DMS114 treated with DMSO at 0.1 percent for 48 hours (cell line): ENCODE results near the gene CFAP47.
"Not testable (repeated sequence)": the region's sequence is repeated elsewhere in the genome, so short reads cannot be mapped to it uniquely, and the experiment has no call there.

Experiments used
- DNase-seq: peaks from one replicate; lab custom pipeline; 2025; ENCODE audit not compliant: unreplicated experiment; lab: John Stamatoyannopoulos, UW

CFAP47 gene

GRCh38 chrX:36234840-36235528 lies 315.4 kb downstream of the CFAP47 start:
- DNase-seq: not testable (repeated sequence)

GRCh38 chrX:36241397-36241796 lies 321.9 kb downstream of the CFAP47 start:
- DNase-seq: no peak

- no peak for DNase-seq
Measured at GRCh38 chrX:36266155-36266554, 346.6 kb downstream of the CFAP47 start.

- DNase-seq: no peak
Measured at GRCh38 chrX:36310136-36310535, 390.6 kb downstream of the CFAP47 start.

GRCh38 chrX:36314303-36314702 lies 394.8 kb downstream of the CFAP47 start:
- no peak for DNase-seq

GRCh38 chrX:36334572-36334971 lies 415.0 kb downstream of the CFAP47 start:
- DNase-seq: no peak

- no peak for DNase-seq
Measured at GRCh38 chrX:36336751-36337150, 417.2 kb downstream of the CFAP47 start.

- DNase-seq: no peak
Measured at GRCh38 chrX:36344301-36344700, 424.8 kb downstream of the CFAP47 start.

- no peak for DNase-seq
Measured at GRCh38 chrX:36348509-36348908, 429.0 kb downstream of the CFAP47 start.

- no peak for DNase-seq
Measured at GRCh38 chrX:36357855-36358254, 438.3 kb downstream of the CFAP47 start.

GRCh38 chrX:36364262-36364661 lies 444.7 kb downstream of the CFAP47 start:
- no peak for DNase-seq

GRCh38 chrX:36383495-36383894 lies 464.0 kb downstream of the CFAP47 start:
- no peak for DNase-seq

- DNase-seq: no peak
Measured at GRCh38 chrX:36388901-36389300, 469.4 kb downstream of the CFAP47 start.

GRCh38 chrX:36401774-36402173 lies 482.2 kb downstream of the CFAP47 start:
- DNase-seq: no peak

GRCh38 chrX:36407836-36408235 lies 488.3 kb downstream of the CFAP47 start:
- DNase-seq: no peak

- no peak for DNase-seq
Measured at GRCh38 chrX:36414056-36414455, 494.5 kb downstream of the CFAP47 start.

- DNase-seq: no peak
Measured at GRCh38 chrX:36422368-36422767, 502.8 kb downstream of the CFAP47 start.

GRCh38 chrX:36431819-36432218 lies 512.3 kb downstream of the CFAP47 start:
- DNase-seq: no peak

- DNase-seq: no peak
Measured at GRCh38 chrX:36434522-36434921, 515.0 kb downstream of the CFAP47 start.
